Thyroid gland (tissue), 4 donors: Measurements from ENCODE around the gene ZNF783. TPM values are rescaled to one million over a fixed set of nuclear protein-coding genes. Genes with fewer than 3 reads are reported as not detected.
"Not testable (repeated sequence)": the region's sequence is repeated elsewhere in the genome, so short reads cannot be mapped to it uniquely, and the experiment has no call there.

Experiments used
- DNase-seq, 2 donors: peaks; one replicate each; pipeline ENCODE4 v3.0.0-alpha.2; 2019
- H3K27ac ChIP-seq, 3 donors: fragments of 200-600 bp; sonication (generic); 1 replicate in 2 of 3; 2 replicates in 1 of 3; pipeline ENCODE4 v1.5.1; 2016 to 2019; ENCODE audit warnings: mild to moderate bottlenecking in 1 of 3, moderate library complexity in 1 of 3
- H3K27me3 ChIP-seq: fragments of 200-600 bp; sonication (generic); one replicate; pipeline ENCODE4 v1.5.1; 2019
- H3K36me3 ChIP-seq, 2 donors: fragments of 200-600 bp; sonication (generic); one replicate each; pipeline ENCODE4 v1.5.1; 2016 to 2019
- H3K4me1 ChIP-seq, 2 donors: fragments of 200-600 bp; sonication (generic); one replicate each; pipeline ENCODE4 v1.5.1; 2017 to 2019
- H3K4me3 ChIP-seq, 3 donors: fragments of 200-600 bp; sonication (generic); replicated peaks in 1 of 3; 1 replicate in 2 of 3; 2 replicates in 1 of 3; pipeline ENCODE4 v1.5.1; 2016; ENCODE audit warnings: mild to moderate bottlenecking in 1 of 3
- H3K9me3 ChIP-seq: fragments of 200-600 bp; sonication (generic); one replicate; pipeline ENCODE4 v1.5.1; 2017
- CTCF ChIP-seq, 6 experiments: fragments of 200-600 bp in 3 of 6; fragments of 450-650 bp in 3 of 6; sonication (generic) in 3 of 6; IDR thresholded peaks; one replicate each; pipeline ENCODE4 v1.5.1; 2016 to 2019; ENCODE audit warnings: antibody characterized with exemption in 6 of 6, mild to moderate bottlenecking in 2 of 6, inconsistent platforms in 1 of 6, moderate library complexity in 1 of 6
- POLR2A ChIP-seq, 2 donors: fragments of 450-650 bp; IDR thresholded peaks; one replicate each; pipeline ENCODE4 v1.6.1; 2017; ENCODE audit warnings: antibody characterized with exemption in 2 of 2, mild to moderate bottlenecking in 2 of 2, moderate library complexity in 1 of 2
- WGBS, 2 donors: methylation state at CpG; one replicate each; pipeline ENCODE4 v1.1.5; 2017; 5-methylcytosine and 5-hydroxymethylcytosine counted together
- intact Hi-C: fragments of 100-400 bp; cut with DNase I; formaldehyde crosslinking; loops from one replicate; pipeline ENCODE4 v1.15.1; 2023
- total RNA-seq, 4 donors: library from RNA; depleted of rRNA; stranded (reverse); fragments of >200 nt; gene quantifications; one replicate each; pipeline ENCODE4 v1.2.3, GENCODE V29; 2016

The ZNF783 gene
- total RNA-seq, 4 donors from 2014 or later, result 11.3 to 18.0 (median 15.1) TPM

DNA sequence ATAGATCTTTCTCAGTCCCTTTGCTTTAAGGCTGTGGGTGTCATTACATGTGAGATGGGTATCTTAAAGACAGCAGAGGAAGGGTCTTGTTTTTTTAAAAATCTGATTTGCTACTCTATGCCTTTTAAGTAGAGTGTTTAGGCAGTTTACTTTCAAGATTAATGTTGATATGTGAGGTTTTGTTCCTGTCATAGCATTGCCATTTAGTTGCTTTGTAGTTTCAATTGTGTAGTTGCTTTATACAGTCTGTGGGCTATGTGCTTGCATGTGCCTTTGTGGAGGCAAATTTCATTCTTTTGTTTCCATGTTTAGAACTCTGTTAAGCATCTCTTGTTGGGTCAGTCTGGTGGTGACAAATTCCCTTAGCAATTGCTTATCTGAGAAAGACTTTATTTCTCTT lies 54.6 kb downstream of the ZNF783 start:
- TF ChIP-seq CTCF (IDR thresholded peaks at IDR 0.05) (no peak), POLR2A (IDR thresholded peaks at IDR 0.05) (no peak)
- Histone ChIP-seq H3K4me3 (no peak overlapping the region), H3K4me1 (no peaks in the 10 kb centered on the region), H3K27me3 (no peaks in the 10 kb centered on the region), H3K36me3 (no peaks in the 10 kb centered on the region), H3K27ac (no peak overlapping the region), H3K9me3 (no peaks in the 10 kb centered on the region)
- DNase-seq, result no peak
- intact Hi-C loops, result no loop called here

GRCh38 chr7:149317496-149317895 lies 55.5 kb downstream of the ZNF783 start:
- Histone ChIP-seq H3K4me1 (no peaks in the 10 kb centered on the region), H3K27ac (no peak overlapping the region), H3K36me3 (no peaks in the 10 kb centered on the region), H3K4me3 (no peak overlapping the region), H3K9me3 (no peaks in the 10 kb centered on the region), H3K27me3 (no peaks in the 10 kb centered on the region)
- 88 to 90% methylated on average over 1 of the region's 1 CpG for WGBS, 2 donors
- TF ChIP-seq CTCF (IDR thresholded peaks at IDR 0.05), result no peak
- no peak for TF ChIP-seq POLR2A (IDR thresholded peaks at IDR 0.05)
- intact Hi-C loops, result no loop called here
- DNase-seq, result no peak

DNA sequence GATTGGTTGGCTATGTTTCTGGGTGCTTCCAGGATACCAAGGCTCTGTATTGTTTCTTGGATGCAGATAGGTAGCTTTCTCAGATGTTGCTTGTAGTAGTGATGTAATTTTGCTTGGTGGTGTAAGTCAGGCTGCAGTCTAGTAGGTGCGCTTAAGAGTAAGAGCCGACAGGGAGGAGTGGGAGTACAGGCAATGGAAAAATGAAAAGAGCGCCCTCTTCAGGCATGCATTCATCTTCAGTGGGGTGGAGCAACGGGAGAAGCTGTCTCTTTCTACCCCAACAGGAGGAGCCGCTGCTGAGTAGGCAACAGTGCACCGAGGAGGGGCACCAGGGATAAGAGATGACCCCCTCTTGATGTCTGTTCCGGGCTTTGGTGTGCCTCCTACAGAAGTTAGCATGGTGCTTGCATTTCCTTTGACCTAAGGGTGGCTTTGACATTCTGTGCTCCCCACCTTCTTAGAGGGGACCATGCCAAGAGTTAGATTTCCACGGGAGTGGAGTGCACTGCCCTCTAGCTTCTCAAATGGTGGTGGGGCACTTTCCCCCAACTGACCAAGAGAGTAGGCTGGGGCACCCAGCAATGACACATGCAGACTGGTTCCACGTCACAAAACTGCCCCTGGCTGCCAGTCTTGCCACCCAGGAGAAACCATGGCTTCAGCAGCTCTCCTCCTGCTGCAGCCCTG lies 56.1 kb downstream of the ZNF783 start:
- no peak overlapping the region for H3K27ac ChIP-seq
- no peak for DNase-seq
- no peaks in the 10 kb centered on the region for H3K9me3 ChIP-seq
- intact Hi-C loops, result no loop called here
- H3K27me3 ChIP-seq, result no peaks in the 10 kb centered on the region
- 52 to 54% methylated on average over 7 to 8 of the region's 9 CpGs for whole genome bisulfite sequencing, 2 donors
- TF ChIP-seq POLR2A (IDR thresholded peaks at IDR 0.05) (no peak), CTCF (IDR thresholded peaks at IDR 0.05) (no peak)
- H3K36me3 ChIP-seq, result no peaks in the 10 kb centered on the region
- no peaks in the 10 kb centered on the region for H3K4me1 ChIP-seq
- H3K4me3 ChIP-seq, result no peak overlapping the region

DNA sequence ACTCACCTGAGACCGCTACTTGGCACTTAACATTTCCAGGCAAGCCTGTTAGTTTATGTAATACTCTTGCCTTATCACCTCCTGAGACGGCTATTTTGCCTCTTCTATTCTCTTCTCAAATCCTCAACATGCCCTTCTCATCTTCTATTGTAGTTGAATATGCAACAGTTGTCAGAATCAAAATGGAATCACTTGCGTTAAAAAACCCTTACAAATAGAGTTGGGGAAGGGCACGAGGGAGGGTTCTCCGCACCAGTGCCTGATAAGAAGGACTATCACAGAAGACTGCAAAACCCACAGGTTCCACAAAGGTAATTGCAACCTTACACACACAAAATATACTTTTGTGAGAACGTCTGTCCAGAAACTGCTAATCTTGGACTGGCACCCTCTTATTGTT lies 57.4 kb downstream of the ZNF783 start:
- H3K9me3 ChIP-seq, result no peaks in the 10 kb centered on the region
- intact Hi-C loops, result no loop called here
- no peaks in the 10 kb centered on the region for H3K4me1 ChIP-seq
- TF ChIP-seq POLR2A (IDR thresholded peaks at IDR 0.05) (no peak), CTCF (IDR thresholded peaks at IDR 0.05) (no peak)
- DNase-seq, result no peak
- H3K27me3 ChIP-seq, result no peaks in the 10 kb centered on the region
- no peak overlapping the region for H3K27ac ChIP-seq
- no peak overlapping the region for H3K4me3 ChIP-seq
- WGBS, 2 donors, result 90 to 94% methylated on average over 6 of the region's 6 CpGs
- H3K36me3 ChIP-seq, result no peaks in the 10 kb centered on the region

- 63 to 71% methylated on average over 13 of the region's 13 CpGs for WGBS, 2 donors
- Histone ChIP-seq H3K4me3 (no peak overlapping the region), H3K27me3 (no peaks in the 10 kb centered on the region), H3K4me1 (no peaks in the 10 kb centered on the region), H3K9me3 (no peaks in the 10 kb centered on the region), H3K27ac (no peak overlapping the region), H3K36me3 (no peaks in the 10 kb centered on the region)
- no peak for DNase-seq
- TF ChIP-seq POLR2A (IDR thresholded peaks at IDR 0.05) (no peak), CTCF (IDR thresholded peaks at IDR 0.05) (no peak)
- intact Hi-C loops, result no loop called here
Observed at GRCh38 chr7:149320313-149321124, 58.5 kb downstream of the ZNF783 start.

- WGBS, 2 donors, result 28 to 41% methylated on average over 14 of the region's 14 CpGs
- H3K36me3 ChIP-seq, H3K4me1 ChIP-seq, H3K27ac ChIP-seq, intact Hi-C loops, H3K27me3 ChIP-seq, DNase-seq, H3K9me3 ChIP-seq: not testable (repeated sequence)
- H3K4me3 ChIP-seq, result peak overlapping the region in 1 of 3 donors; percentile 21
Observed at GRCh38 chr7:149321125-149321905, 59.3 kb downstream of the ZNF783 start.
